Stimulated activated CD8-positive, alpha-beta memory T cell treated with anti-CD3 and anti-CD28 coated beads, Interleukin-4, amount 100 ng/mL, for 4 hours (primary cell): ENCODE measurements around the gene GUCY2C.

Experiments used
- DNase-seq, 2 donors: peaks; one replicate each; pipeline ENCODE4 v3.0.0-alpha.2; 2020; ENCODE audit warnings: low read depth in 2 of 2, low spot score in 1 of 2

The GUCY2C gene

DNA sequence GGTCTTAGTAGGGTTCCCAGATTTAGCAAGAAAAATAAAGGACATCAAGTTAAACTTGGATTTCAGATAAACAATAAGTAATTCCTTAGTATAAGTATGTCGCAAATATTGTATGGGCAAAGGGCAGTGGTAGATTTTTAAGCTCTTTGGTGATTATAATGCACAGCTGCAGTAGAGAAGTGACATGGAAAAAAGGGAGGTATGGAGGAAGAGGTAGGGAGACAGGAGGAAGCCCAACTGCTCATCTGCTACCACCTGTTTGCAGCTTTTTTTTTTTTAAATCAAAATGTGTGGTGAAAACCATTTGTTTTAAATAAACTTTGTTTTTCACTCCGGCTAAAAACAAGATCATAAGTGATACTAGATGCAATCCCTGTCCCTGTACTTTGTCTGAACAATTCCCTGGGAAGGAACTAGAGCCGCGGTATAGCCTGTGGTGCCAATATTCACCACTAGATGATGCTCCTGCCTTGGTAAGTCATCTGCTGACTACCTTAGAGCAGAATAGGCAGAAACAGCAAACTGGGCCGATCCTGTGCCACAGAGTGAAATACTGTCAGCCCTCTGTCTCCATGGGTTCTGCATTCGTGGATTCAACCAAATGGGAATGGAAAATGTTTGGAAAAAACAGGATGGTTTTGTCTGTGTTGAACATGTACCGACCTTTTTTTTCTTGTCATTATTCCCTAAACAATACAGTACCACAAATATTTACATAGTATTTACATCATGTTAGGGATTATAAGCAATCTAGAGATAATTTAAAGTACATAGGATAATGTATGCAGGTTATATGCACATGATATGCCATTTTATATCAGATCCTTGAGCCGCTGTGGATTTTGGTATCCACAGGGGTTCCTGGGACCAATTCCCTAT is 66.3 kb downstream of the GUCY2C start:
- DNase-seq, result peak; percentile 9 to 30

DNA sequence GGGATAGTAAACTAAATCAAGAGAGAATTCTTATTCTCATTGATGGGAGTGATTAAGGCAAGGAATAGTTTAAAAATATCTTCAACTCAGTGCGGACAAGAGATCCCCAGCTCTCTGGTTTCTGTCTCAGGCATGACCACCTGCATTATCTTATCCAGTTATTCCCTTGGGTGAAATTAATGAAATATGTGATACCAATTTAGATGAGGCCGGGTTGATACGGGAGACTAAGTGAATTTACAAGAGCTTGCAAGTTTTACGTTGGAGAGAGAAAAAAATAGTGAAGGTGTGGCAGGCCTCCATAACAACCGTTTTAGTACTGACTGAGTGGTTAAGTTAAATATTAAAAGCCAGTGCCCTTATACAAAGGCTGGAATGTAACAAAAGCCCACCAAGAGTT is 67.6 kb downstream of the GUCY2C start:
- DNase-seq, result no peak

GRCh38 chr12:14621826-14622225 is 74.6 kb downstream of the GUCY2C start:
- DNase-seq, result no peak

DNA sequence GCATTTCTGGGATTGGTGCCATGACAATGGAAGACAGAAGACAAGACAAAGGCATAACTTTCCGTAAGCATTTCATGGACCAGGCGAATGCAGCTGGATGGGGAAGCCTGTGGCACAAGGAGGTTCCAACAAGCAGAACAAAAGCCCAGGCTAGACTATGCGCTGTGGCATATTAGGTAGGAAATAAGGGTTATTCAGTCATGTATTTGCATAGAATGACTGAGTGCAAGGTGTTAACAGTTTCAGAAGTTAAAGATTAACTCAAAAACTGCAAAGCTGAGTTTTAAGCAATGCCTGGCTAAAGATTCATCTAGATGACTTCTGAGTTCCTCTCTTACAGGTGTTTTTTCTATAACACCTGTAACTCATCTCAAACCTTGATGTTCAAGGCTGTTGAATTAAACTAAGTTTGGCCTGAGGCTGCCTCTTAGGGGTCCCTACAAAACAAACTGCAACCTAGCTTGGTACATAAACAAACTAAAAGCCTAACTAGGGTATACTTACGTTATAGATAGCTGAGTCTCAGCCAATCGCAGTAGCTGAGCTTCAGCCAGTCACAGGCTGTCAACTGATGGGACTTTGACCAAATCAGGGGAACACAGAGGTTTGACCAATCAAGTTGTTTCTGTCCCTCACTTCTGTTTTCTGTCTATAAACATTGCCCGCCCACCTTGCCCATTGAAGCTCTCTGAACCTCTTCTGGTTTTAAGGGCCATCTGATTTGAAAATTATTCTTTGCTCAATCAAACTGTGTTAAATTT is 76.5 kb downstream of the GUCY2C start:
- DNase-seq, result no peak

- no peak for DNase-seq
Measured at GRCh38 chr12:14618983-14619382, 77.4 kb downstream of the GUCY2C start.

- DNase-seq, result no peak
Measured at GRCh38 chr12:14614704-14615121, 81.7 kb downstream of the GUCY2C start.

DNA sequence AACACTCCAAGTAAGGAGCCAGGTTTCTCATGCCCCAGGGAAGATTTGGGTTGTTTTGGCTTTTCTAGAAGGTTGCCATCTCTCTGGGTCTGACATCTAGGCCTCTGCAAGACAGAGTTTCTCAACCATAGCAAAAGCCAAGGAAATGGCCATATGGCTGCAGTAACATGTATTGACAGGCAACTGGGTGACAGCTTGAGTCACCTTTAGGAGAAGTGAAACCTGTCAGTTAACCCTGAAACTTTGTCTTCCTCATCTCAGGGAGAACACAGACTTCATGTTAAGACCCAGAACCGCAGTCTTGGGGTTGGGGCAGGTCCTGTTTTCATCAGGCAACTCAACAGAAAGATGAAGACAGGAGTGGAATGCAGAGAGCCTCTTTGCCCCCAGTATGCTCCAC is 82.7 kb downstream of the GUCY2C start:
- DNase-seq, result no peak

GRCh38 chr12:14612898-14613445 is 83.4 kb downstream of the GUCY2C start:
- DNase-seq, result no peak

GRCh38 chr12:14612250-14612649 is 84.1 kb downstream of the GUCY2C start:
- no peak for DNase-seq

DNA sequence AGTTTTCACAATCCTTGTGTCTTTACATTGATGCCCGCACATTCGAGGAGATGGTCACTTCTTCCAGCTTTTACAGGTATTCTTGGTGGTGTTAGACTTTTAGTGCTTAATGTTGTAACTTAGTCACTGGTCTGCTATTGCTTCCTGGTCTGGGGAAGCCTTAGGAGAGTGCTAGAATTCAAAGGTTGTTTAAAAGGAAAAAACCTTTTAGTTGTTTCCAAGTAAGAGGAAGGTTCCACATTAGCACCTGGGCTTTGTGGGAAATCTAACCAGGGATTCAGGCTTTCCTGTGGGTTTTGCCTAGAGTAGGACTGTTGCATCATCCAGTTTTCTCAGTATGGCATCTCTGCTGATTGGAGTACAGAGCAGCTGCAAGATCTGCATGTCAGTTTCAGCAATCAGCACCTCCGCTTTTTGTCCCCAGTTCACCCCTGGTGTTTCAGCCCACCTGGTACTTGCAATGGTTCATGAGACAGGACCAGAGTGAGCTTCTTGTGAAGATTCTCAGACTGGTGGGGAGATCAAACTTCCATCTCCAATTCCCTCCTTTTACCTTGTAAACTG is 84.7 kb downstream of the GUCY2C start:
- DNase-seq, result no peak

DNA sequence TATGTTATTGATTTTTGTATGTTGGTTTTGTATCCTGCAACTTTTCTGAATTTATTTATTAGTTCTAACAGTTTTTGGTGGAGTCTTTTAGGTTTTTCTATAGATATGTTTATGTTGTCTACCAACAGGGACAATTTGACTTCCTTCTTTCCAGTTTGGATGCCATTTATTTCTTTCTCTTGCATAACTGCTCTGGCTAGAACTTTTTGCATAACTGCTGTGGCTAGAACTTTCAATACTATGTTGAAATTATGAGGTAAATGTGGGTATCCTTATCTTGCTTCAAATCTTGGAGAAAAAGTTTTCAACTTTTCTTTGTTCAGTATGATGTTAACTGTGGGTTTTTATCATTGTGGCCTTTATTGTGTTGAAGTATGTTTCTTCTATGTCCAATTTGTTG is 88.8 kb downstream of the GUCY2C start:
- DNase-seq, result no peak

- no peak for DNase-seq
Measured at GRCh38 chr12:14605401-14605989, 90.9 kb downstream of the GUCY2C start.

DNA sequence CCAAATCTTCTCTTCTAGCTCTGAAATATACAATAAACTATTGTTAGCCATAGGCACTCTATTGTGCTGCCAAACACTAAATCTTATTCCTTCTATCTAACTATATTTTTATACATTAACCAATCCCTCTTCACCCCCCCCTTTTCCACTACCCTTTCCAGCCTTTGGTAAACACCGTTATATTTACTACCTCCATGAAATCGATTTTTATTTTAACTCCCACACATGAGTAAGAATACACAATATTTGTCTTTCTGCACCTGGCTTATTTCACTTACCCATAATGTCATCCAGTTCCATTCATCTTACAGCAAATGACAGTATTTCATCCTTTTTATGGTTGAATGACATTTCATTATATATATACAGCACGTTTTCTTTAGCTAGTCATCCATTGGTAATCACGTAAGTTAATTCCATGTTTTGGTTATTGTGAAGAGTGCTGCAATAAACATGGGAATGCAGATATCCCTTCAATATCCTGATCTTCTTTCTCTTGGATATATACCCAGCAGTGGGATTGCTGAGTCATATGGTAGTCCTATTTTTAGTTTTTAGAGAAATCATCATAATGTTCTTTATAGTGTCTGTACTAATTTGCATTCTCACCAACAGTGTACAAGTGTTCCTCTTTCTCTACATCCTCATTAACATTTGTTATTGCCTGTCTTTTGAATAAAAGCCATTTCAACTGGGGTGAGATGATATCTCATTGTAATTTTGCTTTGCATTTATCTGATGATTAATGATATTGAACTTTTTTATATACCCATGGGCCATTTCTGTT is 94.5 kb downstream of the GUCY2C start:
- DNase-seq, result no peak

GRCh38 chr12:14597480-14597879 is 98.9 kb downstream of the GUCY2C start:
- no peak for DNase-seq

GRCh38 chr12:14591719-14592118 is 104.7 kb downstream of the GUCY2C start:
- DNase-seq, result no peak

GRCh38 chr12:14589169-14590004 is 107.0 kb downstream of the GUCY2C start:
- DNase-seq, result no peak

DNA sequence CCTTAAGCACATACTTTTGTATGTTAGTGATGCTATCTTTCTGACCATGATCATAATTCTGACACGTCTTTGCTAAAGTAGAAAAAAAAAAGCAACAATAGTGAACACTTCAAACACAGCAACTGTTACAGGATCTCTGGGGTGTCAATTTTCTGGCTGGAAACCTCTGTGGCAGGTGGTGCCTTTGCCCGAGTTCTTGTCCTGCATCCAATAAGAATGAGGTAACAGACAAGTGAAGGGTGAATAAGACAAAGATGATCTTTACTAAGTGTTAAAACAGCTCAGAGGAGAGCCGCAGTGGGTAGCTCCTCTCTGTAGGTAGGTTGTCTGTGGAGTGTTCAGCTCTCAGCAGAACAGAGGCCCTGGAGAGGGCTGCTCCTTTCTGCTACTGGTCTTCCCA is 107.8 kb downstream of the GUCY2C start:
- no peak for DNase-seq

- no peak for DNase-seq
Measured at GRCh38 chr12:14578646-14579045, 117.8 kb downstream of the GUCY2C start.

GRCh38 chr12:14577344-14577743 is 119.1 kb downstream of the GUCY2C start:
- DNase-seq, result no peak

- DNase-seq, result no peak
Measured at GRCh38 chr12:14576896-14577295, 119.5 kb downstream of the GUCY2C start.
